MV-4-11 (cell line): Measurements from ENCODE around the gene DCLK1.

ENCODE experiments used
- DNase-seq: peaks from one replicate; lab custom pipeline; 2025; lab: John Stamatoyannopoulos, UW

The DCLK1 gene

DNA sequence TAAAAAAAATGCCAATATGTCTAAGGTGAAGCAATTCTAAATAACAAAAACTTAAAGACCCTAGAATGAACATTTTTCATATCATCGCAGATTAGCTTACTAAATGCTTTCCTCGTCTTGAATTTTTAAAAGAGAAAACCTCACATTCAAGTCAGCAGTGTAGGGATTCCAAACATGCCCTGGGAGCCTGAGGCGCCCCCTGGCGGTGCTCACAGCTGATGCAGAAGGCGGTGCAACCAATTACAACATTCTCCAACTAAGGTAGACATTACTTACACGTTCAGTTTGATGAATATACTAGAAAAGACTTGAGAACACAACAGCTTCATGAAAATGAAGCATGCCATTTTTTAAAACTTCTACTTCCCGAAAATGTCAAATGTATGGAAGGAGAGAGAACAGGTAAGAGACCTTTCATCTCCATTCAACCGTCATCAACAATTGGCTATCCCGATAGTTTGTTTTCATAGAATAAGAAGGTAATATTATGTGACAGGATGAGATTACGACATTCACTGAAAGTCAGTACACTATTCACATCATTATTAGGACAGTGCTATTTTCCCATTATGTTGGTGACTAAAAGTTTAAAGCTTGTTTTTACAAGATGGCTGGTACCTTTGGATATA lies 304.4 kb downstream of the DCLK1 start:
- DNase-seq: no peak

DNA sequence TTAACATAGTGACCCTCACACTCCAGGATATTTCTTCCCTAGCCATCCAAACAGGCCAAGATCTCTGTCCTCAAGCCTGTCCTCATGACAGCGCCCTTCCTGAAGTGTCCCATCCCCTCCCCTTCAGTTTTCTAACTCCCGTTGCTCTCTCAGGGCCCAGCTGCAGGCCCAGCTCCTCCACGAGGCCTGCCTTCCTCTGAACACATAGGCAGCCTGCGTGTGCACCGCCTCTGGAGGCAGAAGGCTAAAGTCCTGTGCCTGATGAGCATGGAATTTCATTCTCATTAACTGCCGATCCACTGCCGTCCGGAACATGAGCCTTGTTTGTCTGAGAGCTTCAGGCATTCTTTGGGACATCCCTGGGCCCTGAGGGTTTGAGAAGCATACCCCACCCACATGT lies 306.4 kb downstream of the DCLK1 start:
- DNase-seq: no peak

DNA sequence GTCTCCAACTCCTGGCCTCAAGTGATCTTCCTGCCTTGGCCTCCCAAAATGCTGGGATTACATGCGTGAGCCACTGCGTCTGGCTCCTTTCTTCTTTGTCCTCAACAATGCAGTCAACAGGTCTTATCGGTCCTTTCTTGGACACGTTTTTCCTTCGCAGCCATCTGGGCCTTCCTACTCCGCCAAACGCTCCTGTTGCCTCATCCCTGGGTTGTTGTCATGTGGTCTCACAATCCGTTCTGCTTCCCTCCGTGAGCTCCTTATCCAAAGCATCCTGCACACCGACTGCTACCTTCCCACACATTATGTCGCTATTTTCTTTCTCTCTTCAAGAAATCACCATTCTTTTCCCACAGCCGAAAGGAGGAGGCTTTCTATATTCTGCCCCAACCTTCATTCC lies 306.8 kb downstream of the DCLK1 start:
- no peak for DNase-seq

DNA sequence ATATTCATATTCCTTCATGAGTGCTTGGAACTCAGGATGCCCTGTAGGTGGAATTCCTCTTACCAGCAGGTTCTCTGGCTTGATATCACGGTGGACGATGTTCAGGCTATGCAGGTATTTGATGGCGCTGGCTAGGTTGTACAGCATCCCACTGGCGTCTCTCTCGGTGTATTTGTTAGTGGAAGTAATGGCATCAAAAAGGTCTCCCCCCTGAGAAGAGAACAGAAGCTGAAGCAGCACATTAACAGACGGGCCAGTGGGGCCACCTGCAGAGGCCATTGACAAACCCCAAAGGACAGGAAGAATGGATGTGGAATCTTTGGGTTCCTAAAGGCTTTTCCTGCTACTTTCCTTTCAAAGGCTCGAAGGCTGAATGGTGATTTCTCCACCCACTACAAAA lies 308.5 kb downstream of the DCLK1 start:
- DNase-seq: no peak

DNA sequence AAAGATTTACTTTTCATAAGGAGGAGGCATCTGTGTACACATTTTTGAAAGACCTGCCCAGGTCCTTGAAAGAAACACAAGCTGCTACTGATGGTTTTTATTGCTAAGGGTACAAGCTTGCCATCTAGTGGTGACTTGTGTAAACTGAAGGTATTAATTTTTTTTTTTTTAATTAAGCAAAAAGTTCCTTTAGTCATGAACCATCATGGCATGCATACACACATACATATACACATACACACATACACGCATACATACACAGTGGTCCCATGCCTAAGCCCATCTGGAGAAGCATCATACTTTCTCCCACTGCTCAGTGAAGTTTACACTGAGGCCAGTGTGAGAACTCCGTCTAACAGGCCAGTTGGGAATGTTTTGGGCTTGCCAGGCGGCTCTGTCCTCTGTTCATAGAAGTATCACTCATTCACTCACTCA lies 312.5 kb downstream of the DCLK1 start:
- DNase-seq: no peak

DNA sequence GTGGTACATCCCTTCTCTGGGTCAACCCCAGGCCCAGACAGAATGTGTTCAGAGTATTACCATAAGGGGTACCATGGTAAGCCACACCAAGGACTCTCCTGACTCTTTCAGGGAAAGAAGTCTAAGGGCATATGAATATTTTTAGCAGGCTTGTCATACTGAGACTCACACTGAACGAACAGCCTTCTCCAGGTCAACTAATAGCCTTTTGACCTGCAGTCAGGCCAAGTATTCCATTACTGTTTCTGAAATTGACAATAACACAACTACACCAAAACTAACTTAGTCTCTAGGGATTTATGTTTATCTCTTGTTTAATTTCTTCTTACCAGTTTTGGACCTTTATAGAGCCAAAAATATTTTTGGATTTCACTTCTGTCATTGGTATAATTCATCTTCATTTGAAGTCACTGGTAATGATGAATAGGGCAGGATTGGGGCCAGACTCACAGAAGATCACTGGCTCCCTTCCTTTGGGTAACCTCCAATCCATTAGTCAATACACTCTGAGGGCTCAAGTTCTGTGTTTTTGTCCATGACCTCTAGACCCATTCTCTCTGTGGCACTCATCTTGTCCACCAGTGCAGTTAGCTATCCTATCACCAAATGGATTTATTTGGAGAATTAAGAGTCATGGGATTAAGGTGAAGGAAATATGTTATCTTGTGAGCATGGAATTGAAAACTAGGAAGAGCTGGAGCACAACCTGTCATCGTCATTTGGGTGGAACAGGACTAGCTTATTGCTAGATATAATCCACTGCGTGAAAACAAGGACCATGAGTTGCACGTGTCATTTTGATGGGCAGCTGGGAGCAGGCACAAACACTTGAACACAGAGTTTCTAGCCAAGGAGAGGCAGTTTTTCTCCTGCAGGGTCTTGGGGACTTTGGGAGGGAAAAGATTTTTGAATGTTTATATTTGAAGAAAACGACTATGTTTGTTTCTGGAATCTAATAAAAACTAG lies 313.3 kb downstream of the DCLK1 start:
- no peak for DNase-seq

DNA sequence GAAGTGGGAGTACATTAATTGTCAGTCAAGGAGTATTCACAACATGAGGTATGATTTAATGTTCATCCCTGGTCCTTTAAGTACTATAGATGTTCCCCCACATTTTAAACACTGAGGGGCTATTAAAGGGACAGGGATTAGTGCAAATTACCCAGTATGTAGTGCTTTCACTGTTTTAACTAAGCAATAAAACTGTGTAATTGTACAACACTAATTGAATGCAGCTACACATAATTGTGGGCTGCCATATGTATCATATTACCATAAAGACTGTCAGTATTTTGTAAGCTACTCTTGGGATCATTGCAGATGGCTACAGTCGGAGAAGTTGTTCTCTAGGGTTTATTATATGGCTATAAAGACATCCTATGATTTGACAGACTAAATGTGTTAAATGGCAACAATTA lies 316.6 kb downstream of the DCLK1 start:
- no peak for DNase-seq

DNA sequence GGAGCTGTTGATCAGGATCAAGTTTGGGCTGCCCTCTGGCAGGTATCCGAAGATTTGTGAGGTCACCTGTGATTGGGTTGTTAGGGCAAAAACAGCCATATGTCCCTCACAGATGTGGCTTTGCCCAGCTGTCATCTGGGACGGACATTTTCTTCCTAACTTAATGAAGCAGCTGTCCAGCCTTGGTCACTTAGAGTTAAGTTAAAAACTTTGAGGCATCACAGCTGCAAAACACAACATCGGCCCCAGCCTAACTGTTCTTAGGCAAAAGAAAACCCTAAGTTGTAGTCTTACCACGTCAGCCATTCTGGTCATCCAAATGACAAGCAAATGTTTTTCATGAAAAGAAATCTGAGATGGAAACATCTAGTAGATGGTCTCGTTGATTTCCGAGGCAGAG lies 318.4 kb downstream of the DCLK1 start:
- no peak for DNase-seq

DNA sequence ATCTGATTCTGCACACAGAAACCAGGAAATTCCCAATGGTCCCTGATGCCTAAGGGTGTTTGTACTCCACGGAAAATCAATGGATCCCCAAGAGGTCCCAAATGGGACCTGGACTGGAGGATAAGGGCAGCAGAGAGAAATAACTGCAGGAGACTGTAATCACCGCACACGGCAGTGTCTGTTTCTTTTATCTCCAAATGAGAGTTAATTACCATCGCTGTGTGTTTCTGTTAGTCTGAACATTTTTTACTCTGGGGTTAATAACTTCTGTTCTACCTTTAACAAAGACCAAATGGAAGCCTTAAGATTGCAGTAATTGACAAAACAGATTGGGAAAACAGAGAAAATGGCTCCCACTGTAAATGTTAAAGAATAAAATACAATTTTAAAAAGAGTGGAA lies 320.9 kb downstream of the DCLK1 start:
- no peak for DNase-seq

DNA sequence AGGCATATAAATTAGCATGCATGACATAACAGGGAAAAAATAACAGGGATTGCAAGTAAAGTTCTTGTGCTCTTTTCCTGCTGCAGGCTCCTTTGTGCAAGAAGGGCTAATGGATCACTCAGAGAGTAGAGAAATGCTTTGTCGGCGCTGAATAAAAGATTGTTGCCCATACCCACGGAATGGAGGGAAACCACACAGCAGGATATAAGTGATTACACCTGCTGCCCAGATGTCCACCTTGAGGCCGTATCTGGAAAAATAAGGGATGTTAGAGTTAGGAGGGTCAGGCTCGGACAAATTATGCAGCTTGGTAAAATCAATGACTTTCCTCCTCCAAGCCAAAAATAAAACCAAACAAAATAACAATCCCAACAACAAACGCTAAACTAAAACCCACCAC lies 322.3 kb downstream of the DCLK1 start:
- DNase-seq: no peak

DNA sequence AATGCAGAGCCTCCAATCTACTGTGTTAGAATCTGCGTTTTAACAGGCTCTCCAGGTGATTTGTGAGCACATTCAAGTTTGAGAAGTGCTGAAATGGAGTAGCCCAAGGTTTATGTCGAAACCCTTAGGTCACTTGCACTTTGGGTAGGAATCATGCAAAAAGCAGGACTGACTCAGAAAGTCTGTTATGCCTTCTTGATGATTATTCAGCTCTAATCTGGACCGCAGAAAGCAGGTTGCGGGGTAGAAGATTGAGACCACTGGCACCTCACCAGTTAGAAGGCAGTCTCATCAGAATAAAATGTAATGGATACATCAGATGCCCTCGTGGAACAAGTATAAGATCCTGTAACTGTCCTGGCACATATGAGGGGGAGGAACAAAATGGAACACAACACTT lies 326.3 kb downstream of the DCLK1 start:
- no peak for DNase-seq

DNA sequence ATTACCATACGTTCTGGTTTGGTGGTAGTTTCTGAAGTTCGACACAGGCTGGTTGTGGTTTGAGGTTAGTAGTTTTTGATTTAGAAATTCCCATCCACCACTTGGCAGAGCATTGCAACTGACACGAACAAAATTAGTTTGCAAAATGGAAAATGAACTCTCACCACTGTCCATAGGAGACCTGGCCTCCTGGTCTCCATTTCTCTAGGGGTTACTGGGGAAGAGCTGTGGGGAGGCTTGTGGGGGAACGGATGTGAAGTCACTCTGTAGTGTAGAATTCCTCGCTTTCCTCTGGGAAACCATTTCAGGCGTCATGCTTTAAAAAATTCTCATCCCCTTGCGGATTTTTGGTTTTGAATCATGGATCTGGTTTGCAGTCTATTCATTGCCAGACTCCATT lies 333.2 kb downstream of the DCLK1 start:
- DNase-seq: no peak

DNA sequence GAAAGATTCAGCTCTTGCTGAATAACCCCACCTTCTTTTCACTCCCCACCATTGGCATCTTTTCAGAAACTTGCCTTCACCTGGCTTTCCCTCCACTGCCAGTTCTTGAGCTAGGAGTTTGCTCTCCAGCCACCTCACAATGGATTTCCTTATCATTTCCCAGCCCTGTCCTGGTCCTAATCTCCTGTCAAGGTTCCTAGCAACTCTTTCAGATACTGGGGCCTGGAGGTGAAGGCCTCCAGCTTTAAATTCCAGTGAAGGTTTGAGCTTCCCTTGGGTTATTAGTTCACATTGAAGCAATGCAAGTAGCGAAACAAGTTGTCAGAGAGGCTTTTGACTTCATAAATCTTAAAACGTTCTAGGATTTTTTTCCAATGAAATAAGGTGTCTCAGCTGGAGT lies 333.9 kb downstream of the DCLK1 start:
- DNase-seq: no peak

DNA sequence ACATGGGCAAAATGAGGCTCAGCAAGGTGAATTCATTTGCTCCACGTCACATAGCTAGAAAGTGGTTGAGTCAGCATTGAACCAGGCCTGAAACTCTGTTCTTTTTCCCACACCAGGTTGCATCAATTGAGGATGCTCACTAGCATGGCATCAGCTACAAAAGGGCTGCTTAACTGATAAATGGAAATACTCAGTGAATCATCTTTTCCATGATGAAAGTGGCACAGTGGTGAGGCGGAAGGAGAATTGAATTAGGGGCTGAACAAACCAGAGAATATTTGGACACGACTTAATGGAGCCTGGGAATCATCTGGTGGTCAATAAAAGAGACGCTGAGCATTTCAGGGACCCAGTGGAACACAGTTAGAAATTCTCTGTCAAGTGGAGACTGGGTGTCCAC lies 334.6 kb downstream of the DCLK1 start:
- no peak for DNase-seq

DNA sequence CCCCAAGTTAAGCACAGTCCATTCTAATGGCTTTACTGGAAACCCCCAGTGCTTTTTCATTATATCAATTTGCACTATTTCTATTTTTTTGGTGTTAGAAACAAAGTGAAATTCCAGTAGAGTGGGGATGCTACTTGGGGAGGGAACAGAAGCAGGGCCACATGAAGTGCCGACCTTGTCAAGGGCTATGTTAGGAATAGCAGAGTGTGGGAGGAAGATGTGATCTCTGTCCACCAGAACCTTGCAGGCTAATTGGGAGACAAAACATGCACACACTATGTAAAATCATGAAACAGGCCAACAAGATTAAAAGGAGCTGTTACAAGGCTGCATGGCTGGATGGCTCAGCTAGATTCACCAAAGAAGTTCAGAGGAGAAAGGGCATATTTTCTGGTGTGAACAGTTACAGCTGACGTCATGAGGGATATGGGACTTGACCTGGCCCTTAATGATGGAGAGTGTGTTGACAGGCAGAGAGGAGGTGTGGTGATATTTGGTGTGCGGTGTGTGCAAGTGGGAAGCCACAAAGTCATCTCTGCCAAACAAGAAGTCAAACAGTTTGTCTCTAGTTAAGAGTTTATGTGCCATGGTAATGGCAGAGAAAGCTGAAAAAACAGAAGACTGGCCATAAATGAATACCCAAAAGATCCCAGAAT lies 336.3 kb downstream of the DCLK1 start:
- no peak for DNase-seq

DNA sequence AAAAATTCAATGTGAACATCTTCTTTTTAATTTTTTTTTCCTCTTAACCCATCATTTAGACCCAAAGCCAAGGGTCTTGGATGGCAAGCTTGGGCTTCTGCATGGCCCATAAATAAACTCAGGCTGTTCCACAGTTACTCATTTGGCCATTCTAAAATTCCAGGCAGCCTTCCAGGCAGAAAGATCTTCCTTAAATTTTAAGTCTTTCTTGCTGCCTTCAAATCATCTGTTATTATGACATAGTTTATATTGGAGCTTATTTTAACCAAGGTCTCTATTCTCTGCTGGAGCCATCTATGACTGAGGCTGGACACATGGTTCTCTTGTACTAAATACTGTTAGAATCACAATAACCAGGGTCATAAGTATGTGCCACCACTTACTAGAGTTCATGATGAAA lies 337.4 kb downstream of the DCLK1 start:
- no peak for DNase-seq

DNA sequence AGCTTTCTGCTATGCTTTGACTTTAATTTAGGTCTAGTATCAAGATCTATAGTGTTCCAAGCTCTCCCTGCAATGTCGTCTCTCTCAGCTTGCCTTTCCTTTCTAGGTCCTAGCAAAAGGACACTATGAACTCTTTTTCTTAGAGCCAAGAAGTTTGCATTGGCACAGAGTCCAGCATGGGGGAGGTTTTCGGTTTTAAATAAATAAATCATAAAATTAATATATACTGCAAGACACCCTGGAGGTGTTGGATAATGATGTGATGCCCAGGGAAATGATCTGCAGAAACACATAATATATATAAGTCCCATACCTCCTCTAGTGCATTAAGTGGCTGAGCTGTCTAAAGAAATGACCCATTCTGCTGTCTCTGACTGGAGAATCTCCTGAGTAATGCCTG lies 338.3 kb downstream of the DCLK1 start:
- no peak for DNase-seq

DNA sequence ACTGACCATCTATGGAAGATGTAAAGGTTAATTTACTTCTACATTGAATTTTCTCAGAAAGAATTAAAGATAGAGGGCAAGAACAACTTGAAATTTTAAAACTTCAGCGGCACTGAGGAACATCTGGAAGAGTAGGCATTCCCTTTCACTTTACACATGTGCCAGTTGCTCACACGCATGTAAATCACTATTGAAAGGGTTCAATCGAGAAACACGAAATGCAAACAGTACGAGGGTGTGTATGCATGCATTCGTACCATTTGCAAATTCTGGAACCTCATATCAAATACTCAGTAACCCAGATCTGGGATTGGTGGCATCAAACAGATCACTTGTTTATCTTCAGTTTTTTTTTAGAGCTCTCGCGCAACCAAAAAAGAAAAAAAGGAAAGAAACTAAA lies 339.2 kb downstream of the DCLK1 start:
- no peak for DNase-seq

DNA sequence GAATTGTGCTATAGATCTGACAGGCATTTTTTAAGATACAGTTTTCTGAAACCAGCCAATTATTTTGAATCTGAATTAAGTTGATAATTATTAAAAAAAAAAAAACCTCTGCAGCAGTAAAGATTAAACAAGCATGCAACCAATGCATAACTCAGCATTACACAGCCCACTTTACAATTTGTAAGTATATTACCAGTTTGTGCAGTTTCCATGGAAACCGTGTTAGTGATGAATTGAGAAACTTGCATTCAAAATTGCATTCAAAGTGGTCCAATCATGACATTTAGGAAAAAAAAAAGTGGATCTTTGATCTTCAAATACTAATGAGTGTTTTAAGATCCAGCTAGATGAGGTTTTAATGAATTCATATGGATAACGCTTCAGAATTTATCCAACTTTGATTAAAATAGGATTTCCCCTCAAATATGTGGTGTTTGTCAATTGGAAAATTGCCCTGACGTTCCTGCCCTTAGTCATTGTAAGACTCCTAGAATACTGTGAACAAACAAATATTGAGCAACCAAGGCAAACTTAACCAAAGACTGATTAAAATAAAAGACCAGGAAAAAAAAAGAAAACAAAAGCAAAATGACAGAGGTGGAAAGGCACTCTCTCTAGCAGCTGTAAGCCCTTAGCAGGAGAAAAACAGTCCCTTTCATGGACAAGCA lies 339.9 kb downstream of the DCLK1 start:
- DNase-seq: no peak

DNA sequence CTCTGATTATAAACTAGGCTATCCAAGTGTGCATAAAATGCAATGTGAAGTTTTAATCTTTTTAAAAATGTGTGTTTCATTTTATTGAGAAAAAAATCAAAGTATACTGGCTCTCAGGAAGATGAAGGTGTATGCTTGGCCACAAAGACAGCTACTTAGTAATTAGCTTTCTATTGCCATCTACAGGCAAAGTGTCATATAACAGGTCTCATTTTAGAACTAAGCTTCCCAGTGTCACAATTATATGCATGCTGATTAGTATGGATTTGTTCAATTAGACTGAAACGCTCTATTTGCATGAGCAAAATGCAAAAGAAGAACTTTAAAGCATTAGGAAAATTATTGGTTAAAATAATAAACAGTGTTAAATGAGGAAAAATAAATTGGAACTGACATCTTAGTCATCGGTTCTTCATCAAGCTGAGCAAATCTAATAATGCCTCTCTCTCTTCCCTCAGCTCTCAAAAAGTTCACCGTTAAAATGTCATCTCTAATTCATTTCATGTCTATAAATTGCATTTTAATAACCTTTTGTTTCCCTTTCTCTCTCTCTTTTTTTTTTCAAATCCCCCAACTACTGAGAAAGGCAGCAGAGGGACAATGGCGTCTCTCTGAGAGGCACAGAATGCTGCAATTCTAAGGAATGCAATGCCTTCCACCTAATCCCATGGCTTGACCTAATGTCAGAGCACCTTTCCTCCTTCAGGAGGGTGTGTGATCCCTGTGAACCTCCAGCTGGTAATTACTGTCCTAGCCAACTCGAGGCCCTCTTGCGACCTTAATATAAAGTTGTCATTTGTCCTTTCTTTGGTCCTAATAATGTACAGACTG lies 341.6 kb downstream of the DCLK1 start:
- peak; percentile 6 for DNase-seq

DNA sequence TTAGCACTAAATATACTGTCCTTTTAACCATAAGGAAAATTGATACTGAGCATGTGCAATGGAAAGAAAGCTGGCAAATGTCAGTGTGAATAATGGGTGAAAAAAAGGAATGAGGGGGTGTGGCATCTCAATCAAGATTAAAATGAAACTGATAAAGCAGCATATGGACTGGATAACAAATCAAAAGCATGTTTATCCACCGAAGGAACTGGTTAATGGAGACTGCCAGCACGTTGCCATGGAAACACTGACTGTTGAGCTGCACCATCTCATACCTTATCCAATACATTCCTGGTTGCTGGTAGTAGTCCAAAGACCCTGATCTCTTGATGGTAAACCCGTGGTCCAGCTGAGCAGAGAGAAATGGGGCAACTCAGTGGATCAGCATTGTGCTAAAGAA lies 343.2 kb downstream of the DCLK1 start:
- no peak for DNase-seq
